HCT116 (cell line): ENCODE results near the gene R3HDML. TPM values are rescaled to one million over a fixed set of nuclear protein-coding genes. Genes with fewer than 3 reads are reported as not detected.

Experiments
- ATAC-seq: fragments of 200-7000 bp; cut with Tn5 transposase; 2 replicates; pipeline ENCODE4 v1.9.1; 2020; ENCODE audit warnings: mild to moderate bottlenecking, moderate library complexity
- BruUV-seq: library from RNA; stranded (reverse); fragments of 400-500 nt; replicated peaks from 2 replicates; lab custom pipeline; 2021; lab: Mats Ljungman, UMichigan
- CTCF ChIA-PET: fragments of 300-600 bp; sonication (Branson Sonifier 250); formaldehyde crosslinking; loops from one replicate; lab custom pipeline; 2021; ENCODE audit warnings: antibody characterized with exemption; lab: Charles Lee
- POLR2A ChIA-PET: fragments of 300-600, 350-600 bp; sonication (Branson Sonifier 250); formaldehyde crosslinking; loops from one replicate; lab custom pipeline; 2021; ENCODE audit warnings: antibody characterized with exemption; lab: Charles Lee
- RAD21 ChIA-PET, 2 experiments: fragments of 300-600 bp; sonication (Branson Sonifier 250); formaldehyde crosslinking; loops; one replicate each; lab custom pipeline; 2023; ENCODE audit warnings: low total read pairs in 2 of 2; ENCODE audit not compliant: uncharacterized antibody in 2 of 2, unreplicated experiment in 2 of 2, low non-redundant PET in 1 of 2; lab: Charles Lee
- DNase-seq: peaks from one replicate; pipeline ENCODE4 v3.0.0-alpha.2; 2010; ENCODE audit warnings: low read depth, low spot score
- H2AFZ ChIP-seq: fragments of 200-600 bp; shearing (Covaris generic), sonication (generic); 2 replicates; pipeline ENCODE4 v1.6.1; 2017; ENCODE audit warnings: low read depth, mixed run types, mixed read lengths, antibody characterized with exemption, low read length; ENCODE audit not compliant: poor library complexity, severe bottlenecking
- H3K27ac ChIP-seq: 2 replicates; pipeline ENCODE4 v1.5.1; 2012; ENCODE audit warnings: low read depth, low read length
- H3K27me3 ChIP-seq: fragments of 200-600 bp; sonication (generic); 2 replicates; pipeline ENCODE4 v1.6.1; 2016; ENCODE audit warnings: mixed run types, low read length, mixed read lengths; ENCODE audit not compliant: insufficient read depth
- H3K36me3 ChIP-seq, 2 experiments: fragments of 200-500 bp in 1 of 2; fragments of 200-600 bp in 1 of 2; sonication (Bioruptor generic) in 1 of 2; sonication (generic) in 1 of 2; 2 replicates each; pipeline versions ENCODE4 v1.5.1 to v1.6.1; 2014 to 2016; ENCODE audit warnings: low read length in 2 of 2, inconsistent platforms in 1 of 2, mixed read lengths in 1 of 2, mixed run types in 1 of 2; ENCODE audit not compliant: insufficient read depth in 2 of 2, control insufficient read depth in 1 of 2
- H3K4me1 ChIP-seq, 2 experiments: fragments of 200-600 bp in 1 of 2; sonication (generic) in 1 of 2; 2 replicates each; pipeline versions ENCODE4 v1.5.1 to v1.6.1; 2012 to 2017; ENCODE audit warnings: low read length in 2 of 2, inconsistent platforms in 1 of 2, mild to moderate bottlenecking in 1 of 2, mixed read lengths in 1 of 2, mixed run types in 1 of 2, moderate library complexity in 1 of 2; ENCODE audit not compliant: insufficient read depth in 2 of 2, control insufficient read depth in 1 of 2
- H3K4me2 ChIP-seq: fragments of 200-600 bp; sonication (generic); 2 replicates; pipeline ENCODE4 v1.6.1; 2017; ENCODE audit warnings: mixed run types, low read length, mixed read lengths
- H3K4me3 ChIP-seq, 2 experiments: fragments of 200-600 bp in 1 of 2; sonication (generic) in 1 of 2; replicated peaks in 1 of 2; 2 replicates each; pipeline ENCODE4 v1.5.1; 2011 to 2016; ENCODE audit warnings: low read length in 2 of 2, control low read depth in 1 of 2, low read depth in 1 of 2, mild to moderate bottlenecking in 1 of 2, mixed read lengths in 1 of 2, mixed run types in 1 of 2
- H3K79me2 ChIP-seq: fragments of 200-600 bp; sonication (generic); 2 replicates; pipeline ENCODE4 v1.6.1; 2017; ENCODE audit warnings: mild to moderate bottlenecking, mixed run types, low read length, moderate library complexity, mixed read lengths; ENCODE audit not compliant: insufficient read depth
- H3K9ac ChIP-seq: fragments of 200-600 bp; sonication (generic); 2 replicates; pipeline ENCODE4 v1.6.1; 2016; ENCODE audit warnings: low read length, mixed read lengths
- H3K9me2 ChIP-seq: fragments of 200-600 bp; sonication (generic), shearing (Covaris generic); 2 replicates; pipeline ENCODE4 v1.6.1; 2017; ENCODE audit warnings: mixed run types, mild to moderate bottlenecking, moderate library complexity; ENCODE audit not compliant: insufficient read depth
- H3K9me3 ChIP-seq, 2 experiments: fragments of 200-500 bp in 1 of 2; fragments of 200-600 bp in 1 of 2; sonication (Bioruptor generic) in 1 of 2; sonication (generic) in 1 of 2; 2 replicates each; pipeline ENCODE4 v1.6.1; 2014 to 2017; ENCODE audit warnings: low read length in 2 of 2, mixed read lengths in 2 of 2, inconsistent platforms in 1 of 2, low read depth in 1 of 2, mild to moderate bottlenecking in 1 of 2, mixed run types in 1 of 2, moderate library complexity in 1 of 2; ENCODE audit not compliant: control insufficient read depth in 1 of 2, insufficient read depth in 1 of 2
- H4K20me1 ChIP-seq: fragments of 200-600 bp; sonication (generic), shearing (Covaris generic); 2 replicates; pipeline ENCODE4 v1.6.1; 2017; ENCODE audit warnings: mixed run types, mild to moderate bottlenecking, moderate library complexity; ENCODE audit not compliant: insufficient read depth
- CBX3 ChIP-seq: IDR thresholded peaks from 2 replicates; pipeline ENCODE4 v1.6.1; 2012; ENCODE audit warnings: low read depth
- EGR1 ChIP-seq: IDR thresholded peaks from 2 replicates; pipeline ENCODE4 v1.6.1; 2012; ENCODE audit warnings: low read depth
- ELF1 ChIP-seq: IDR thresholded peaks from 2 replicates; pipeline ENCODE4 v1.6.1; 2012; ENCODE audit warnings: low read depth, borderline replicate concordance
- EZH2 ChIP-seq: fragments of 200-600 bp; sonication (generic); IDR thresholded peaks from 2 replicates; pipeline ENCODE4 v1.6.1; 2017; ENCODE audit warnings: antibody characterized with exemption, mixed run types
- EZH2phosphoT487 ChIP-seq: fragments of 200-600 bp; IDR thresholded peaks from 2 replicates; pipeline ENCODE4 v1.6.1; 2018; ENCODE audit warnings: antibody characterized with exemption, borderline replicate concordance
- FOSL1 ChIP-seq: IDR thresholded peaks from 2 replicates; pipeline ENCODE4 v1.6.1; 2012; ENCODE audit warnings: low read depth
- POLR2A ChIP-seq: IDR thresholded peaks from 2 replicates; pipeline ENCODE4 v1.7.0; 2011; ENCODE audit warnings: borderline replicate concordance; ENCODE audit not compliant: insufficient read depth, insufficient read length; ENCODE audit errors: extremely low read depth
- POLR2AphosphoS5 ChIP-seq: IDR thresholded peaks from 2 replicates; pipeline ENCODE4 v1.6.1; 2011; ENCODE audit warnings: mild to moderate bottlenecking, low read depth, low read length, moderate library complexity
- REST ChIP-seq: IDR thresholded peaks from 2 replicates; pipeline ENCODE4 v1.6.1; 2012; ENCODE audit warnings: low read depth
- SIN3A ChIP-seq: IDR thresholded peaks from 2 replicates; pipeline ENCODE4 v1.6.1; 2012; ENCODE audit warnings: low read depth
- SRF ChIP-seq: IDR thresholded peaks from 2 replicates; pipeline ENCODE4 v1.6.1; 2012; ENCODE audit warnings: low read depth
- YY1 ChIP-seq: IDR thresholded peaks from 2 replicates; pipeline ENCODE4 v1.6.1; 2011; ENCODE audit warnings: low read length, low read depth, moderate library complexity, mild to moderate bottlenecking; ENCODE audit not compliant: insufficient replicate concordance; ENCODE audit errors: extremely low read depth
- ZBTB33 ChIP-seq: IDR thresholded peaks from 2 replicates; pipeline ENCODE4 v1.6.1; 2011; ENCODE audit warnings: mild to moderate bottlenecking, low read length, moderate library complexity; ENCODE audit not compliant: insufficient replicate concordance; ENCODE audit errors: extremely low read depth
- ZFX ChIP-seq: fragments of 450-650 bp; IDR thresholded peaks from 2 replicates; pipeline ENCODE4 v1.6.1; 2017
- intact Hi-C: fragments of 100-400 bp; cut with micrococcal nuclease; formaldehyde crosslinking; loops from 2 replicates; pipeline ENCODE4 v1.10.0; 2022
- total RNA-seq: library from RNA; stranded (reverse); gene quantifications from one replicate; pipeline ENCODE4 v1.2.1, GENCODE V29; 2021; ENCODE audit not compliant: unreplicated experiment

Gene R3HDML
- total RNA-seq, 1 experiment from 2014 or later, result not detected

- no peaks in the 10 kb centered on the region for H3K9me2 ChIP-seq
- H3K27ac ChIP-seq, result no peak overlapping the region
- no peak overlapping the region for H3K4me3 ChIP-seq
- POLR2A ChIA-PET, result no interaction called here
- BruUV-seq, result no TSS peak
- RAD21 ChIA-PET, result no interaction called here
- H3K4me1 ChIP-seq, result peaks cover 20 to 23% of the 10 kb centered on the region in 2 experiments; a peak in 3 of 4 replicates
- H4K20me1 ChIP-seq, result no peaks in the 10 kb centered on the region
- ATAC-seq (peak; percentile 64), DNase-seq (no peak)
- H3K27me3 ChIP-seq, result no peaks in the 10 kb centered on the region
- H3K36me3 ChIP-seq, result no peaks in the 10 kb centered on the region
- peak overlapping the region; percentile 9; the same call in 1 of the 2 replicates for H3K4me2 ChIP-seq
- H3K79me2 ChIP-seq, result no peaks in the 10 kb centered on the region
- H2AFZ ChIP-seq, result no peak overlapping the region
- intact Hi-C loops, result no loop called here
- no peak overlapping the region for H3K9ac ChIP-seq
- TF ChIP-seq EZH2phosphoT487 (no peak), EGR1 (no peak), REST (no peak), POLR2A (no peak), SIN3A (no peak), FOSL1 (no peak), ZBTB33 (no peak), ELF1 (no peak), EZH2 (no peak), SRF (no peak), YY1 (no peak), ZFX (no peak), POLR2AphosphoS5 (no peak), CBX3 (no peak)
- CTCF ChIA-PET, result no interaction called here
- no peaks in the 10 kb centered on the region for H3K9me3 ChIP-seq
These were observed 12.5 kb upstream of the R3HDML start for GRCh38 chr20:44324343-44324742.
